DOHH2 (cell line): ENCODE data around the gene WNT8B.
A peak's percentile ranks its signal among the peaks of the same experiment; 100 is the strongest.

Experiments used
- H3F3A ChIP-seq: fragments of 200-600 bp; sonication (generic), shearing (Covaris generic); 2 replicates; pipeline ENCODE4 v1.6.0; 2016; ENCODE audit warnings: antibody characterized with exemption, mild to moderate bottlenecking; ENCODE audit not compliant: control insufficient read depth, insufficient read depth
- H3K27ac ChIP-seq: fragments of 200-600 bp; sonication (generic); 2 replicates; pipeline ENCODE4 v1.5.1; 2014; ENCODE audit warnings: low read depth, mild to moderate bottlenecking, low read length, moderate library complexity
- H3K27me3 ChIP-seq: fragments of 200-600 bp; sonication (generic); 2 replicates; pipeline ENCODE4 v1.6.1; 2014; ENCODE audit warnings: mild to moderate bottlenecking, low read length, mixed read lengths; ENCODE audit not compliant: control insufficient read depth
- H3K36me3 ChIP-seq: fragments of 200-600 bp; sonication (generic); 2 replicates; pipeline ENCODE4 v1.6.1; 2014; ENCODE audit warnings: mild to moderate bottlenecking, low read length, moderate library complexity, mixed read lengths; ENCODE audit not compliant: control insufficient read depth
- H3K4me1 ChIP-seq: fragments of 200-600 bp; sonication (generic); 2 replicates; pipeline ENCODE4 v1.6.1; 2014; ENCODE audit warnings: mild to moderate bottlenecking, low read length, mixed read lengths; ENCODE audit not compliant: control insufficient read depth
- H3K4me2 ChIP-seq: fragments of 200-600 bp; sonication (generic); 2 replicates; pipeline ENCODE4 v1.6.0; 2014; ENCODE audit warnings: mild to moderate bottlenecking, low read length, moderate library complexity
- H3K4me3 ChIP-seq: fragments of 200-600 bp; sonication (generic); 2 replicates; pipeline ENCODE4 v1.5.1; 2014; ENCODE audit warnings: mild to moderate bottlenecking, low read length, mixed read lengths
- H3K79me2 ChIP-seq: fragments of 200-600 bp; sonication (generic); 2 replicates; pipeline ENCODE4 v1.6.1; 2014; ENCODE audit warnings: mild to moderate bottlenecking, low read length, mixed read lengths; ENCODE audit not compliant: control insufficient read depth
- H3K9me2 ChIP-seq: fragments of 200-600 bp; sonication (generic); replicated peaks from 2 replicates; pipeline ENCODE4 v1.6.1; 2014; ENCODE audit warnings: mild to moderate bottlenecking, low read length, mixed read lengths; ENCODE audit not compliant: control insufficient read depth
- H3K9me3 ChIP-seq: fragments of 200-600 bp; sonication (generic); 2 replicates; pipeline ENCODE4 v1.6.1; 2014; ENCODE audit warnings: antibody characterized with exemption, low read length, mixed read lengths; ENCODE audit not compliant: control insufficient read depth, insufficient read depth
- H4K20me1 ChIP-seq: fragments of 200-600 bp; sonication (generic); 2 replicates; pipeline ENCODE4 v1.6.0; 2014; ENCODE audit warnings: low read depth, mild to moderate bottlenecking, antibody characterized with exemption, low read length, moderate library complexity; ENCODE audit not compliant: control insufficient read depth, insufficient read depth
- EZH2phosphoT487 ChIP-seq: fragments of 200-600 bp; sonication (generic); IDR thresholded peaks from 2 replicates; pipeline ENCODE4 v1.6.1; 2017; ENCODE audit warnings: borderline replicate concordance, mild to moderate bottlenecking, antibody characterized with exemption, low read length, moderate library complexity, mixed read lengths
- TF ChIP-seq, protein P1 (sequence below): fragments of 200-600 bp; sonication (generic); IDR thresholded peaks from one replicate; pipeline ENCODE4 v1.5.1; 2014; ENCODE audit warnings: antibody characterized with exemption, mild to moderate bottlenecking, low read depth, low read length; ENCODE audit not compliant: poor library complexity, severe bottlenecking

Gene WNT8B

DNA sequence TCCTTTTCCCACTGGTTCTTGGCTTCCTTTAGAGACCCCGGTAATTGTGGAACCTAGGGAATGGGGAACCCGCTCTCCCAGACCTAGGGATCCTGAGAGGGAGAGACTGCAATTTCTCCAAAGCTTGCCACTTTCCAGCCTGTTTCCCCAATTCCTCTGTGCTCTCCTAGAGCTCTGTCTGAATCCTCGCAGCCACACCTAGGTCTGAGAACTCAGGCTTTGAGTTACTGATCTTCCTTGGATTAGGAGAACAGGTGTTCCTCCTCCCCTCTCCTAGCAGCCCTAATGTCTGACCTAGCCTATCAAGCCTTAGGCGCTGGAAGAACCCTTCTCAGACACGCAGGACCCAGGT is 20.0 kb downstream of the WNT8B start:
- Histone ChIP-seq H3K79me2 (no peaks in the 10 kb centered on the region), H3K27ac (no peak overlapping the region), H3K9me2 (no peaks in the 10 kb centered on the region), H3K4me3 (peak overlapping the region; percentile 70), H3F3A (no peaks in the 10 kb centered on the region), H3K36me3 (peaks cover 10% of the 10 kb centered on the region), H3K27me3 (peaks cover 37% of the 10 kb centered on the region), H3K4me1 (peaks cover 12% of the 10 kb centered on the region), H4K20me1 (no peaks in the 10 kb centered on the region), H3K4me2 (peak overlapping the region; percentile 90), H3K9me3 (no peaks in the 10 kb centered on the region)
- TF ChIP-seq, protein P1, sequence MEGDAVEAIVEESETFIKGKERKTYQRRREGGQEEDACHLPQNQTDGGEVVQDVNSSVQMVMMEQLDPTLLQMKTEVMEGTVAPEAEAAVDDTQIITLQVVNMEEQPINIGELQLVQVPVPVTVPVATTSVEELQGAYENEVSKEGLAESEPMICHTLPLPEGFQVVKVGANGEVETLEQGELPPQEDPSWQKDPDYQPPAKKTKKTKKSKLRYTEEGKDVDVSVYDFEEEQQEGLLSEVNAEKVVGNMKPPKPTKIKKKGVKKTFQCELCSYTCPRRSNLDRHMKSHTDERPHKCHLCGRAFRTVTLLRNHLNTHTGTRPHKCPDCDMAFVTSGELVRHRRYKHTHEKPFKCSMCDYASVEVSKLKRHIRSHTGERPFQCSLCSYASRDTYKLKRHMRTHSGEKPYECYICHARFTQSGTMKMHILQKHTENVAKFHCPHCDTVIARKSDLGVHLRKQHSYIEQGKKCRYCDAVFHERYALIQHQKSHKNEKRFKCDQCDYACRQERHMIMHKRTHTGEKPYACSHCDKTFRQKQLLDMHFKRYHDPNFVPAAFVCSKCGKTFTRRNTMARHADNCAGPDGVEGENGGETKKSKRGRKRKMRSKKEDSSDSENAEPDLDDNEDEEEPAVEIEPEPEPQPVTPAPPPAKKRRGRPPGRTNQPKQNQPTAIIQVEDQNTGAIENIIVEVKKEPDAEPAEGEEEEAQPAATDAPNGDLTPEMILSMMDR = peak; percentile 52
- TF ChIP-seq EZH2phosphoT487 = no peak

DNA sequence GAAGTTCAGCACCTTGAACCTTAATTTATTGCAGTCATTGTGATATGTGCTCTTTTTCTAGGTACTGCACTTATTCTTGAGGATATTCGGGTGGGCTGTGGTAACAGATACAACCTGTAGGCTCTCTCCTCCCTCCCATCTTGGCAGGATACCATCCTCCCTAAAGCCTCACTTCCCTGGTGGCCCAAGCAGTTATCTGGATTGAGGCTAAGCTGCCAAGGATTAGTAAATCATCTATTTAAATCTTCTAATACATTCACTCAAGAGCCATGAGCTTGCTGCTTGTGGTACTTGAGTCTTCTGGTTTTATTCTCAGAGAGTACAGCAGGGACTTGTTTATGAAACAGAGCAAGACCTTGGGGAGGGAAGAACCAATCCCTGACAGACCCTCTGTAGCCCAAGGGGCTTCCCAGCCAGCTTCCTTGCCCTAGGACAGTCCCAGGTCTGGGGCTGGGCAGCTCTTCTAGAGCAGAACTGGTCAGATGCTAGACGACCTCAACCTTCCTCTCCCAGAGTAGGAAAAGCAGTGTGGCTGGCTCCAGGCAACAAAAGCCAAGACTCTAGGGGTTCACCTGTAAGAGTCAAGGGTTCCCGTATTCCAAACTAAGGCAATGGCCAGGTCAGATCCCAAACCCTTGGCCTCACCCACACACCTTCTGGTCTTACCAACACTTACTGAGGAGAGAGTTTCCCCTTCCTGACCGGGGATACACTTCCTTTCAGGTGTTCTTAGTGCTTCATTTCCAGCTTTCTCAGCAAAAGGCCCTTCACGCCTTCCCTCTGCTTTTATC is 21.3 kb downstream of the WNT8B start:
- Histone ChIP-seq H3F3A (no peaks in the 10 kb centered on the region), H3K4me2 (no peak overlapping the region), H3K36me3 (peaks cover 15% of the 10 kb centered on the region), H3K9me3 (no peaks in the 10 kb centered on the region), H3K27me3 (peaks cover 28% of the 10 kb centered on the region), H4K20me1 (no peaks in the 10 kb centered on the region), H3K9me2 (no peaks in the 10 kb centered on the region), H3K79me2 (no peaks in the 10 kb centered on the region), H3K4me3 (no peak overlapping the region), H3K27ac (no peak overlapping the region), H3K4me1 (peaks cover 12% of the 10 kb centered on the region)
- TF ChIP-seq EZH2phosphoT487 = no peak
- TF ChIP-seq, protein P1 = no peak

DNA sequence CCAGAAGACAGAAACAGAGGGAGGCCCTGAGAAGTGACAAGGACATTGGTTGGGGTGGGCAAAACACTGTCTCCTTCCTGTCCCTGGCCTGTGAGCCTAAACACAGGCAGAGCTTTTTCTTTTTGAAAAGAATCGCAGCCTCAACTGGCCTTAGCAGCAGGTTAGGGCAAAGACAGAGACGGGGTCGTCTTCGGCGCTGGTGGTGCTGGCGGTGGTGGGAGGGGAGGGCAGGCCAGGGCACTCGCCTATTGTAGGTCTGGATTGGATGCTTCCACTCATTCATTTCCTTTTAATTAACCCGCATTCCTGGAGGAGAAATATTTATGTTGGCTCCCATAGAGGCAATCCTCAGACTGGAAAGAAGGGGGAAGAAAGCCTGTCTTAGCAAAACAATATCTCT is 22.6 kb downstream of the WNT8B start:
- Histone ChIP-seq H3K9me2 (no peaks in the 10 kb centered on the region), H3F3A (no peaks in the 10 kb centered on the region), H3K4me2 (no peak overlapping the region), H3K79me2 (no peaks in the 10 kb centered on the region), H3K4me3 (no peak overlapping the region), H3K36me3 (peaks cover 18% of the 10 kb centered on the region), H3K4me1 (peaks cover 12% of the 10 kb centered on the region), H3K9me3 (no peaks in the 10 kb centered on the region), H3K27ac (no peak overlapping the region), H4K20me1 (no peaks in the 10 kb centered on the region), H3K27me3 (peaks cover 15% of the 10 kb centered on the region)
- TF ChIP-seq, protein P1 = no peak
- no peak for TF ChIP-seq EZH2phosphoT487
